ENCODE data around the gene SINHCAF. TPM values are rescaled to one million over a fixed set of nuclear protein-coding genes. Genes with fewer than 3 reads are reported as not detected.

SINHCAF gene
- total and polyA plus RNA-seq, 9 of the 15 experiments (the other 6 are each of a cell fraction or from before 2014, with no cell fraction given), result 73.2 to 185 (median 110) TPM

DNA sequence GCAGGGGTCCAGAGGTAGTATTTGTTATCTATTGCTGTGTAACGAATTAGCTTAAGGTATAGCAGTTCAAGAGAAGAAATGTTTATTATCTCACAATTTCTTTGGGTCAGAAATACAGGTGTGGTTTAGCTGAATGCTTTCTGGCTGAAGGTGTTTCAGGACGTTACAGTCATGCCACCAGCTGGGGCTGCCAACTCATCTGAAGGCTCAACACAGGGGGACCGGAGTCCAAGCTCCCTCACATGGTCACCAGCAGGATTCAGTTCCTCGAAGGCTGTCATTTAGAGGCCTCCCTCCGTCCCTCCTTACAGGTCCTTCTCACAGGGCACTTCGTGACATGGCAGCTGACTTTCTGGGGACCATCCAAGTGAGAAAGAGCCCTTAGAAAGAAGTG is 37.5 kb upstream of the SINHCAF start:
- ATAC-seq, result no peak
- POLR2A ChIA-PET, result interaction anchor here (1.1 to 2.0 kb wide), 4 partner anchors 11 to 52 kb away, joined by 3 to 7 read pairs (median 4); no protein-coding TSS in a partner anchor
- 33% methylated on average over 6 of the region's 6 CpGs for WGBS (ENCODE audit: insufficient coverage, low coverage, missing lambda C conversion rate)

More for the DNA sequence above, 37.5 kb upstream of the SINHCAF start:
- CTCF ChIA-PET (ENCODE audit: low intra/inter-chr PET ratio), result no interaction called here
- in situ Hi-C loops (cut with MboI), result no loop called here
- Histone ChIP-seq H3K9me3 (replicated peaks; ENCODE audit: control insufficient read depth, insufficient read depth, low read depth, low read length) (no peaks in the 10 kb centered on the region), H3K4me3 (no peak overlapping the region), H3K27me3 (ENCODE audit: control insufficient read depth in 2 of 2, insufficient read depth in 2 of 2, low read length in 2 of 2) (no peaks in the 10 kb centered on the region), H3K9me1 (ENCODE audit: control insufficient read depth, insufficient read depth, low read length) (no peaks in the 10 kb centered on the region), H4K20me1 (replicated peaks; ENCODE audit: control insufficient read depth, insufficient read depth, low read length) (no peaks in the 10 kb centered on the region), H3K4me1 (replicated peaks in 1 of 2; ENCODE audit: control insufficient read depth in 2 of 2, insufficient read depth in 2 of 2, low read length in 2 of 2) (peaks cover 11 to 12% of the 10 kb centered on the region in 2 experiments; a peak in 3 of 5 replicates), H3K4me2 (ENCODE audit: insufficient read depth, low read length) (no peak overlapping the region), H3K79me2 (ENCODE audit: control insufficient read depth, insufficient read depth, low read length) (no peaks in the 10 kb centered on the region), H3K36me3 (ENCODE audit: control insufficient read depth, insufficient read depth, low read length) (no peaks in the 10 kb centered on the region), H3K27ac (ENCODE audit: extremely low read depth, low read depth, low read length) (no peak overlapping the region), H3K9ac (ENCODE audit: insufficient read depth in 1 of 2, low read depth in 2 of 2, low read length in 2 of 2) (no peak overlapping the region), H2AFZ (ENCODE audit: low read depth, low read length) (peak overlapping the region; percentile 98; the same call in 1 of the 2 replicates)
- FAIRE-seq (no peak), DNase-seq (ENCODE audit: extremely low read depth in 1 of 4, low spot score in 3 of 4) (no peak)
- TF ChIP-seq, protein P1, sequence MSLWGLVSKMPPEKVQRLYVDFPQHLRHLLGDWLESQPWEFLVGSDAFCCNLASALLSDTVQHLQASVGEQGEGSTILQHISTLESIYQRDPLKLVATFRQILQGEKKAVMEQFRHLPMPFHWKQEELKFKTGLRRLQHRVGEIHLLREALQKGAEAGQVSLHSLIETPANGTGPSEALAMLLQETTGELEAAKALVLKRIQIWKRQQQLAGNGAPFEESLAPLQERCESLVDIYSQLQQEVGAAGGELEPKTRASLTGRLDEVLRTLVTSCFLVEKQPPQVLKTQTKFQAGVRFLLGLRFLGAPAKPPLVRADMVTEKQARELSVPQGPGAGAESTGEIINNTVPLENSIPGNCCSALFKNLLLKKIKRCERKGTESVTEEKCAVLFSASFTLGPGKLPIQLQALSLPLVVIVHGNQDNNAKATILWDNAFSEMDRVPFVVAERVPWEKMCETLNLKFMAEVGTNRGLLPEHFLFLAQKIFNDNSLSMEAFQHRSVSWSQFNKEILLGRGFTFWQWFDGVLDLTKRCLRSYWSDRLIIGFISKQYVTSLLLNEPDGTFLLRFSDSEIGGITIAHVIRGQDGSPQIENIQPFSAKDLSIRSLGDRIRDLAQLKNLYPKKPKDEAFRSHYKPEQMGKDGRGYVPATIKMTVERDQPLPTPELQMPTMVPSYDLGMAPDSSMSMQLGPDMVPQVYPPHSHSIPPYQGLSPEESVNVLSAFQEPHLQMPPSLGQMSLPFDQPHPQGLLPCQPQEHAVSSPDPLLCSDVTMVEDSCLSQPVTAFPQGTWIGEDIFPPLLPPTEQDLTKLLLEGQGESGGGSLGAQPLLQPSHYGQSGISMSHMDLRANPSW (CRISPR knock-in tag; IDR thresholded peaks at IDR 0.05), result no peak
- TF ChIP-seq ZNF561 (CRISPR knock-in tag; conservative IDR thresholded peaks at IDR 0.05), result no peak
- no peak for TF ChIP-seq RNF2 (IDR thresholded peaks at IDR 0.05)
- no peak for TF ChIP-seq CREB1 (IDR thresholded peaks at IDR 0.05)
- TF ChIP-seq CREB1 (CRISPR knock-in tag; IDR thresholded peaks at IDR 0.05), result no peak
- no peak for TF ChIP-seq ZNF311 (CRISPR knock-in tag; IDR thresholded peaks at IDR 0.05)
- TF ChIP-seq HMG20B (CRISPR knock-in tag; IDR thresholded peaks at IDR 0.05), result no peak
- no peak for TF ChIP-seq NCOA4 (IDR thresholded peaks at IDR 0.05; ENCODE audit: partially characterized antibody)
- TF ChIP-seq EHMT2 (IDR thresholded peaks at IDR 0.05), result no peak
- no peak for TF ChIP-seq ETV1 (tag; conservative IDR thresholded peaks at IDR 0.05; ENCODE audit: low read depth)
- TF ChIP-seq, protein P2, sequence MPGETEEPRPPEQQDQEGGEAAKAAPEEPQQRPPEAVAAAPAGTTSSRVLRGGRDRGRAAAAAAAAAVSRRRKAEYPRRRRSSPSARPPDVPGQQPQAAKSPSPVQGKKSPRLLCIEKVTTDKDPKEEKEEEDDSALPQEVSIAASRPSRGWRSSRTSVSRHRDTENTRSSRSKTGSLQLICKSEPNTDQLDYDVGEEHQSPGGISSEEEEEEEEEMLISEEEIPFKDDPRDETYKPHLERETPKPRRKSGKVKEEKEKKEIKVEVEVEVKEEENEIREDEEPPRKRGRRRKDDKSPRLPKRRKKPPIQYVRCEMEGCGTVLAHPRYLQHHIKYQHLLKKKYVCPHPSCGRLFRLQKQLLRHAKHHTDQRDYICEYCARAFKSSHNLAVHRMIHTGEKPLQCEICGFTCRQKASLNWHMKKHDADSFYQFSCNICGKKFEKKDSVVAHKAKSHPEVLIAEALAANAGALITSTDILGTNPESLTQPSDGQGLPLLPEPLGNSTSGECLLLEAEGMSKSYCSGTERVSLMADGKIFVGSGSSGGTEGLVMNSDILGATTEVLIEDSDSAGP (CRISPR knock-in tag; IDR thresholded peaks at IDR 0.05), result no peak
- intact Hi-C loops (cut with micrococcal nuclease), result no loop called here
- BruUV-seq (replicated peaks), result no TSS peak

All from K562 (cell line).